NCI-H446 treated with DMSO at 0.1 percent for 48 hours (cell line): ENCODE results near the gene LAMA1.
A peak's percentile ranks its signal among the peaks of the same experiment; 100 is the strongest.
"Not testable (repeated sequence)": the region's sequence is repeated elsewhere in the genome, so short reads cannot be mapped to it uniquely, and the experiment has no call there.

Source experiments
- DNase-seq: peaks from one replicate; lab custom pipeline; 2025; lab: John Stamatoyannopoulos, UW

The LAMA1 gene

DNA sequence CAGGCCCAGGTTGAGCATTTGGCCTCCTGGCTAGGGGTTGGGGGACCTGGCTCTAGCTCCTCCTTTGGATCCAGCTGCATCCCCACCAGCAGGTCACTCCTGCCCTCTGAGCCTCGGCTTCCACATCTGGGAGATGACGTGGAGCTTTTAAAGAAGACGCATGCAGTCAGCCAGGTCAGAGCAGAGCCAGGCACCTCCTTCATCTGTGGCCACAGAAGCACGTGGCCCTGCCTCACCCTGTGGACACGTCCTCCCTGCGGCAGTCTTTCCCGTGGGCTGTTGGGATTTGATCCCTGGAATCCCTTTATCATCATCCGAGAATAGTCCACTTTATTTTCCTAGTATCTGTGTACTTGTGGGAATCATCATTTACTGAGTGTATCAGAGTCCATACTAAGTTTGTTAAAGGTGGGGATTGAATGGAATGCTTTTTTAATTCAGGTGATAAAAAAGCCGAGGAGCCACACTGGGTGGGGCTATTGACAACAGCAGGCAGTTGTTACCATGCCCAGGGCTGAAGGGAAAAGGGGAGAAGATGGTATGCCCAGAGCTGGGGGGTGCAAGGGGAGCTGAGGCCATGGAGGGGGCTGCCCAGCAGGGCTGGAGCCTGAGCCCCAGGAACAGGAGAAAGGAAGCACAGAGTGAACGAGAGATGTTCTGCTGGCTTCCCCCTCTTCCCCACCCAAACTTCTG, 170.1 kb downstream of the LAMA1 start:
- DNase-seq: no peak

DNA sequence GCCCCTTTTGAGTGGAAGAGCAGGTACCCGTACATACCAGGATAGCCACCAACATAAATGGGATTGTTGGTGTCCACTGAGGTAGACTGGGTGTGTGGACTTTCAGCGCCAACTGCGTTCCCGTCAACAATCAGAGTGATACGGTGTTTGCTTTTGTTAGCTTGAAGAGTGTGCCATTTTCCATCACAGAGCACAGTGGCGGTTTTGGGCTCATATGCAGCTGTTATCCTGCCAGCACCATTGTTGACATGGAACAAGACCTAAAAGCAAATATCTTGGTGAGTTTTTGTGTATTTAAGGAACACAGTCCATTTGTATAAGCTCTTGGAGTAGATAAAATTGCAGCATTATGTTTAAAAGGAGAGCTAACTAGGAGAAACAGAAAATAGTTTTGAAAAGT, 174.5 kb downstream of the LAMA1 start:
- DNase-seq: no peak

DNA sequence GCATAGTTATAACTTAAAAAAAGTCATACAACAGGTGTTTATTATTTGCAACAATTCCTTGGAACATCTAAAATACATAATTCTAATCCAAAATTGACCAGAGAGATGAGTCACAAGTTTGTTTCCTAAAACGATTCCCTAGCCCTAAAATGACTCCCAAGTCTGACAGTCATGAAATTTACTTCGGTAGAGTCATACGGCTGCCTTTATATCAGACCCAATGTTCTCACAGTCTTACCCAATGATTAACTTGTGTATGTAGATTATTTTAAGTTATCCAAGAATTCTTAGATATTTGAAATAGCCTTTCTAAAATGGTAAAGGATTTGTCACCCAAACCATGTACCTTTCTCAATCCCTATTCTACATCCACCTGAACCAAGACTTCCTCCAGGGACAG, 174.9 kb downstream of the LAMA1 start:
- DNase-seq: no peak

DNA sequence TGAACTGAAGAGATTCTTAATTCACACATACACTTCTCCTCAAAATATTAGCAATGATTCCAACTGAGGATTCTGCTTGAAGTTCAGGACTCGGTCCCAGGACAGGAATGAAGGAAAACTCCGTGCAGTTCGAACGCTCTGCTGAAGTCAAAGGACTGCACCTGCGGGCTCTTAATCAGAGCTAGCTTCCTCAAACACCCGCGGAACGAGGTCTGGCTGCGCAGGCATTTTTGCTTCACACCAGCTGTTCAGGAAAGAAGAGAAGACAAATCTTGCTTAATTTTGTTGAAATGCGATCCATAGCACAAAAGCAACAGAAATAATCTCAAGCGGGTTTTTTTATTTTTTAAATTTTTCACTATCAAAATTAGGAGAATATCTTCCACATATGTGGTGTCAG, 175.6 kb downstream of the LAMA1 start:
- no peak for DNase-seq

DNA sequence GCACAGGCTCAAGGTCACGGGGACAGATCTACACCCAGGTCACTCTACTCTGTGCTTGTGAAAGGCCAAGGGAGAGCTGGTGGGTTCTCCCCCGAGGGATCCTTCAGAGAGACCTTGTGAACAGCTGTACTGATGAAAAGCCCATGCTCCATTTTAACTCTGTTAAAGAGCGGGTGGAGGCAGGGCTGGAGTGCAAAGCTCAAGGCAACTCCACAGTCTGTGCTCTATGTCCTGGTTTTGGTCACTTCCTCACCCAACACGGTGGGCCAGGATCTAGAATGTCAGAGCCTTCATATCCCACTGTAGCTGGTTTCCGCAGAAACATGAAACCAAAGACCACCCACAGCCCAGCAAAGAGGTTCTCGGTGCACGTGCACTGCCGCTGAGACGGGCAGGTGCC, 177.1 kb downstream of the LAMA1 start:
- no peak for DNase-seq

DNA sequence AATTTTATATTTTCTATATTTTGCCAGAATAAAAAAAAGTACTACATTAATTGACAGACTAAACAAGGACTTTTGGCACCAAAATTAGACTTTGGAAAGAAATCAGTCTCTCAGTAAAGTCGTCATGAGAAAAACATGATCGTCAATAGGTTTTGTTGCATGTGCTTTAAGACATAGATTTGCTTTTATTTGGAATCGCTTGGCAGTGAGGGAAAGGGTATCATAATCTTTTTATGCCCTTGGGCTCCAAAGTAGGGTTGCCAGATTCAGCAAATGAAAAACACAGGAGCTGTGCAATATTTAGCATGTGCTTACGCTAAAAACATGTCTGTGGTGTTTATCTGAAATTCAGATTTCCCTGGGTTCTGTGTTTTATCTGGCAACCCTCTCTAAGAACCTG, 177.6 kb downstream of the LAMA1 start:
- no peak for DNase-seq

DNA sequence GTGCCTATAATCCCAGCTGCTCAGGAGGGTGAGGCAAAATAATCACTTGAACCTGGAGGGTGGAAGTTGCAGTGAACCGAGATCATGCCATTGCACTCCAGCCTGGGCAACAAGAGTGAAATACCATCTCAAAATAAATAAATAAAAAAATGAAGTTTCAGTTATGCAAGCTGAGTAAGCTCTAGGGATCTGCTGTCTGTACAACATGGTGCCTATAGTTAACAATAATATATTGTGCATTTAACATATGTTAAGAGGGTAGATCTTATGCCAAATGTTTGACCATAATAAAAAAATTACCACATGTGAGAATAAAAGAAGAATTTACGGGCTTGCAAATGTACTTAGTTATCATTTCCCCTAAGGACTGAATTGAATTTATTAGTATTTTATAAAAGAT, 179.2 kb downstream of the LAMA1 start:
- not testable (repeated sequence) for DNase-seq

DNA sequence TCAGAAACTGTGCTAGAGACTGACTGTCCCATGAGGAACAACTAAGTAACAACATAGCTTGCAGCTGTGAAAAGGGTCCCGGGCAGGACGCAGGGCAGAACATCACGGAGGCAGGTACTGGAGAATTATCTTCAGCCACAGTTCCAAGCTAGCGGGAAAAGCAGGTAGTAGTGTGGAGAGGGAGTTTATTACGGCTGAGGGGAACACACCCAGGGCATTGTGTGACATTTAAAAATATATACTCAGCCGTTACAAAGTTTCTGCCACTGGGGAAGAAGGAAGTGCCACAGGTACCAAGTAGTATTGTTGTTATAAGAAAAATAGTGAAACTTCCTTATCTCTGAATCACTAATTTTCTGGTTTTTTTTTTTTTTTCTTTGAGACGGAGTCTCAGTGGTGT, 179.6 kb downstream of the LAMA1 start:
- DNase-seq: no peak

DNA sequence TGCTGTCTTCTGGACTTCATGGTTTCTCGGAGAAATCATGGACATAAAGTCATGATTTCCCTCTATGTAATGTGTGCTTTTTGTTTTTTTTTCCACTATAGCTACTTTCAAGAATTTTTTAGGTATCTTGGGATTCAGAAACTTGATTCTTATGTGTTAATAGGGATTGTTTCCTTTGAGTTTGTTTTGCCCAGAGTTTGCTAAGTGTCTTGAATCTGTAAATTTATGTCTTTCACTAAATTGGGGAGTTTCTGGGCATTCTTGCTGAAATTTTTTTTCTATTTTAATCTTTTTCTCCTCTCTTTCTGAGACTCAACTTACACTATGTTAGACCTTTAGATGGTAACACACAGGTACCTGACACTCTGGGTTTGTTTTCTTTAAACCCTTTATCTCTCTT, 182.7 kb downstream of the LAMA1 start:
- DNase-seq: no peak

DNA sequence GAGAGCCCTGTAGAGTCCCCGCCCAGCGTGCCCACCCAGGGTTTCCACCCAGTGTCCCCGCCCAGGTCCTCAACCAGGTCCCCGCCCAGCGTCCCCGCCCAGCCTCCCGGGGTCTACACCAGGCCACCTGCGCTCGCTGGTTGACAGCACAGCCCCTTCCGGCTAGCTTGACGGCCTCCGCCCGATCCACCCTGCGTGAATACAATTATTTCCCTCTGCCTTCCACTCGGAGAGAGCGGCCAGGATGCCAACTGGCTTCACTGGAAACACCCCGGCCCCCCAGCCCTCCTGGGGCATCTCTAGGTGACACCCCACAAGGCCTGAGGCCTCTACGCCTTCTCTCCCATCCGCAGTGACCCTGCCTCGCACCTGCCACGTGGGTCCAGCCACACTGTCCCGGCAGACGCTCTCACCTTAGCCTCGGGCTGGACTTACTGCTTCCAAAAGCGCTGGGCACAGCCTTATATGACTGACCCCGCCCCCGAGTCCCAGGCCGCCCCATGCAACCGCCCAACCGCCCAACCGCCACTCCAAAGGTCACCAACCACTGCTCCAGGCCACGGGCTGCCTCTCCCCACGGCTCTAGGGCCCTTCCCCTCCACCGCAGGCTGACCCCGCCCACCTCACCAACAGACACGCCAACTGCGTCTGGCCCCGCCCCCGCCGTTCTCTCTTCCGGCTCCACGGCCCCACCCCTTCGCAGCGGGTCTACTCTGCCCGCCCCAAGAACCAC, 188.1 kb downstream of the LAMA1 start:
- no peak for DNase-seq

DNA sequence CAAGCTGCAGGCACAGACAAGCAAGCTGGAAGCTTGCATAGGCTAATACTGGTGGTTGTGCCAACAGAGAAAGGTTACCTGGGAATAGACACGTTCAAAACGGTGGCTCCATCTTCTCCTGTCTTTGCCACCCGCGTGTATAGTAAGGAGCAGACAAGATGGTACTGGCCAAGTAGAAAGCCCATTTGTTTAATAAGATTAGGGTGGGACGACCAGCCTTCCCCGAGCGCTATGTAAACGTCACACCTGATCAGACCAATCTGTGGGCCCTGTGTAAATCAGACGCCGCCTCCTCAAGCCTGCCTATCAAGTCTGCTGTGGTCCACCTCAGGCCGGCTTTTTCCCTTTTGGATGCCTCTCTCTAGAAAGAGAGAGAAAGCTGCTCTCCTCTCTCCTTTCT, 189.2 kb downstream of the LAMA1 start:
- no peak for DNase-seq

DNA sequence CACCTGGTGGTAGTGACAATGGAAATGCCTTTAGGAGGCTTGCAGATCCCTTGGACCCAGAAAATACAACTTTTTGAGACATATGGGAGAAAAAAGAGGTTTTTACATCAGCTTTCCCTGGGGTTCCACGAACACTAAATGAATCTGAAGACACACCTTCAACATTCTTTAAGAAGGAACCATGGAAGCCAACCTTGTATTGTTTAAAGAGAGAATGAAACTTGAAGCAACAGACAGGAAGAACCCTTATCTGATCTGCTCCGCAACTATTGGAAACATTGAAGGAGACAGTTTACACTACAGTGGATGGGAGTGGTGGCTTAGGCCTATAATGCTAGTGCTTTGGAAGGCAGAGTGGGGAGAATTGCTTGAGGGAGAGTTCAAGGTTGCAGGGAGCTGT, 190.4 kb downstream of the LAMA1 start:
- DNase-seq: no peak

DNA sequence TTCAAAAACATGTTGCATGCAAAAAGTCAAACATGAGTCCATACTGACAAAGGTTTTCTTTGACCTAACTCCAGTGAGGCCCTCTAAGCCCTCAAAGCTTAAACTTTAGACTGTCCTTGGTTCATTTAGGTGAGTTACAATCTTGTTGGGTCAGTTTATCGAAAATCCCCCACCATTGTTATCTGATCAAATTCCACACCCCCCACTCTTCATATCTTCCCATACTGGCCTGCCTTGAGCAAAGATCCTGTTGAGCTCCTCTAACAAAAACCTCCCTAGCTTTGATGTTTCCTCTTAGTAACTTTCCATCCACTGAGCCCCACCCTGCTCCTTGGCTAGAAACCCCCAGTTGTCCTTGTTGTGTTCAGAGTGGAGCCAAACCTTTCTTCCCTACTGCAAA, 194.4 kb downstream of the LAMA1 start:
- no peak for DNase-seq

DNA sequence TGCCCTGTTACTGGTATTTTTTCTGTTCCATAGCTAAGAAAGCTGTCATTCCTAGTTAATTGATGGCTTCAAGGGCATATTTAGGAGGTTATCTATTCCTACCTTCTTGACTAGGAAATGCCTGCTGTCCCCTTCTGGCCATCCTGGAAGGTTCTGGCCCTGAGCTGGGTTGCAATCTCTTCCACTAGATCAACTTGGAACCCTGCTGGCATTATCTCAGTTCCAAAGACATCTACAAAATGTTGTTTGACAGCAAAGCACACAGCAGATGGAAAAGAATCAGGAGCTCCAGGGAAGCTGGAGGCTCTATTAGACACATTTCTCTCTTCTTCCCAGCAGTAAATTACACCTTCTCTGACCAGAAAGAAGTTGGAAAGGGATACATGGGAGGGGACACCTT, 196.0 kb downstream of the LAMA1 start:
- DNase-seq: no peak

DNA sequence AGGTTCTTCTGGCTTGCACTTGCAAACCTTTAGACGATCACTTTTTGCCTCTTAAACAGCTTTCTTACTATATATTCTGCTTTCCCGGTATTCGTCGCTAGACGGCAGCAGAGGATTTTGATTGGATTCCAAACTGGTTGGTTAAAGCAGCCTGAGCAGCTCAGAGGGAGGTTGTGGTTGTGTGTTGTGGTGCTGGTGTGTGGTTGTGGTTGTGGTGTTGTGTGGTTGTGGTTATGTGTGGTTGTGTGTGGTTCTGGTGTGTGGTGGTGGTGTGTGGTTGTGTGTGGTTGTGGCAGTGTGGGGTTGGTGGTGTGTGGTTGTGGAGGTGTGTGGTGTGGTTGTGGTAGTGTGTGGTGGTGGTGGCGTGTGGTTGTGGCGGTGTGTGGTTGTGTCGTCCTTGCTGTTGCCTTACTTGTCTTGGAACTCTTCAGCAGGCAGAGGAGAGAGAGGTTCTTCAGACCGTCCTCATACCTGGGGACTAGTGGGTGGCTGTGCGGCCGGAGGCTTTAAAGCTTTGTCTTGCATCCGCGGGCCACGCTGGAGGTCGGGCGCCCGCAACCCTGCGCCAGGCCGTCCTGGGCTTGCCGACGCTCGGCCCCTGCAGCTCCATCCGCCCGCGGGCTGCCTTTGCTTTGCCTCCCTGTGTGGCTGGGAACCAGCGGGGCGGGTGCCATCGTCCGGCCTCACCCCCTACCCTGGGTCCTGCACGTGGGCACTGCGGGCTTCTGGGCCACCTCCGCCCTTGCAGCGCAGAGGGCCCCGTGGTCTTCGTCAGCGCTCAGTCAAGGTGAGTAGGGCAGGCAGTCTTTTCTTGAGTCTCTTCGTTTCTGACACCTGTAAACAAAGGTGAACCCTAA, 197.3 kb downstream of the LAMA1 start:
- peak; percentile 0 for DNase-seq

DNA sequence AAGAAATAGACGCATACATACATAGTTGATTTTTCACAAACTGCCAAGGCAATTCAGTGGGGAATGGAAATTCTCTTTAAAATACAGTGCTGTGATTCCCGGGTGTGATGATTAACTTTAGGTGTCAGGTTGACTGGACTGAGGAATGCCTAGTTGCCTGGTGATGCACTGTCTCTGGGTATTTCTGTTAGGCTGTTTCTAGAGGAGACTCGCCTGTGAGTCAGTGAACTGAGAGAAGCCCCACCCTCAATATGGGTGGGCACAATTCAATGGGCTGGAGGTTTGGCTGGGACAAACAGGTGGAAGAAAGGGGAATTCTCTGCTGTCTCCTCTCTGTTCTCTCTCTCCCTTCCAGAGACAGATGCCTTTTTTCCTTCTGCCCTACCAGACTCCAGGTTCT, 200.5 kb downstream of the LAMA1 start:
- DNase-seq: no peak

DNA sequence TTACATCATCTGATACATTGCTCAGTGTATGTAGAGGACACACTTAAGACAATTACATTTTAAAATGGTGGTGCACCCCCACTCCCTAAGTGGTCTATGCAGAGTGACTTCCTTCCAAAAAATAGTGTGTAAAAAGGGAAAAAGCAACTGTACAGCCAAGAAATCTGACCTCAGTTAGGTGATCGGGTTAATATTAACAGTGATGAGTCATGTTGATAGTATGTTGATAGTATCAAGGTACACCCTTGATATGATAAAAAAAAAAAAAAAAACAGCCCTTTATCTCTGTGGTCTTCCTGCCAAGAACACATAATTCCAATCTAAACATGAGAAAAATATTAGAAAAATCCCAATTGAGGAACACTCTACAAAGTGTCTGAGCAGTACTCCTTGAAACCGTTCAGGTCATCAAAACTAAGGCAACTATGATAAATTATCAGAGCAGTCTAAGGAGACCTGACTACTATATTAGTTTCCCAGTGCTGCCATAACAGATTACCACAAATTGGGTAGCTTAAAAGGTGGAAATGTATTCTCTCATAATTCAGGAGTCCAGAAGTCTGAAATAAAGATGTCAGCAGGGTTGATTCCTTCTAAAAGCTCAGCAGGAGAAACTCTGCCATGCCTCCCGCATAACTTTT, 216.2 kb downstream of the LAMA1 start:
- no peak for DNase-seq

DNA sequence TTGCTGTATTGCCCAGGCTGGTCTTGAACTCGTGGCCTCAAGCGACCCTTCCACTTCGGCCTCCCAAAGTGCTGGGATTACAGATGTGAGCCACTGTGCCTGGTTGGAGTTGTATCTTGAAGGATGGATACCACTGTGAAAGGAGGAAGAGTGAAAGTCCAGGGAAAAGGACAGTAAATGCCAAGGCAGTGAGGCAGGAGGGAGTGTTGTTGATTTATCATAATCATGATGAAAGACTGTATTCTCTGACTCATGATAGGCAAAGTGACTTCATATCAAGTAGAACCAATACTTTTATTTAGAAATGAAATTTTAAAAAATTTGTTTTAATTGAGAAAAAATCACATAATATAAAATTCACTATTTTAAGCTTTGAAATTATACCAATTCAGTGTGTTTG, 225.8 kb downstream of the LAMA1 start:
- no peak for DNase-seq
